ENCODE measurements around the gene BLACAT1. TPM values are rescaled to one million over a fixed set of nuclear protein-coding genes. Genes with fewer than 3 reads are reported as not detected.
A peak's percentile ranks its signal among the peaks of the same experiment; 100 is the strongest.

Gene BLACAT1
- total and polyA plus RNA-seq, 9 of the 15 experiments (the other 6 are each of a cell fraction or from before 2014, with no cell fraction given), result 0.10 to 5.9 (median 0.73) TPM

GRCh38 chr1:205440476-205441317 lies 15.1 kb downstream of the BLACAT1 start (continued):
- peak; percentile 74; the same call in 1 of the 2 replicates for TF ChIP-seq ATF3 (IDR thresholded peaks at IDR 0.05)
- no peak for TF ChIP-seq ATF3 (CRISPR knock-in tag; conservative IDR thresholded peaks at IDR 0.05)
- TF ChIP-seq PHF8 (IDR thresholded peaks at IDR 0.05; ENCODE audit: borderline replicate concordance, low read length), result peak; percentile 40; the same call in 1 of the 2 replicates
- no peak for TF ChIP-seq XRCC3 (IDR thresholded peaks at IDR 0.05)
- TF ChIP-seq NR4A1 (CRISPR knock-in tag; IDR thresholded peaks at IDR 0.05), result no peak
- no peak for TF ChIP-seq NR4A1 (tag; IDR thresholded peaks at IDR 0.05)
- TF ChIP-seq ZNF639 (CRISPR knock-in tag; conservative IDR thresholded peaks at IDR 0.05 in 1 of 2, IDR thresholded peaks at IDR 0.05 in 1 of 2), result 0 out of 4 replicates have a peak, but pooled peaks of 1 of the 2 experiments have one; percentile 36
- TF ChIP-seq L3MBTL2 (IDR thresholded peaks at IDR 0.05), result peak; percentile 37; the same call in 1 of the 2 replicates
- 0 out of 2 replicates have a peak, but pooled peaks have one; percentile 19 for TF ChIP-seq ZNF511 (CRISPR knock-in tag; IDR thresholded peaks at IDR 0.05)
- no peak for TF ChIP-seq EZH2 (IDR thresholded peaks at IDR 0.05; ENCODE audit: borderline replicate concordance, low read depth, low read length)
- TF ChIP-seq SRF (CRISPR knock-in tag; IDR thresholded peaks at IDR 0.05), result 0 out of 4 replicates have a peak, but pooled peaks of 1 of the 2 experiments have one; percentile 14
- no peak for TF ChIP-seq NR2C2 (CRISPR knock-in tag; IDR thresholded peaks at IDR 0.05)
- peak; percentile 30; the same call in 1 of the 2 replicates for TF ChIP-seq NR2C2 (tag; IDR thresholded peaks at IDR 0.05)
- no peak for TF ChIP-seq CTCFL (IDR thresholded peaks at IDR 0.05; ENCODE audit: borderline replicate concordance, insufficient read depth, low read depth, low read length, poor library complexity, severe bottlenecking)
- 0 out of 2 replicates have a peak, but pooled peaks have one; percentile 36 for TF ChIP-seq ETV5 (CRISPR knock-in tag; IDR thresholded peaks at IDR 0.05; ENCODE audit: low read depth)
- no peak for TF ChIP-seq CCAR2 (IDR thresholded peaks at IDR 0.05; ENCODE audit: low read depth, low read length)
- no peak for TF ChIP-seq LARP7 (IDR thresholded peaks at IDR 0.05)
- peak; percentile 85 for TF ChIP-seq ATF7 (IDR thresholded peaks at IDR 0.05)
- 0 out of 4 replicates have a peak, but pooled peaks of 1 of the 2 experiments have one; percentile 12 for TF ChIP-seq FOXA3 (CRISPR knock-in tag; conservative IDR thresholded peaks at IDR 0.05 in 1 of 2, IDR thresholded peaks at IDR 0.05 in 1 of 2)
- no peak for TF ChIP-seq CREBBP (IDR thresholded peaks at IDR 0.05; ENCODE audit: low read depth, low read length)
- peak; percentile 90 for TF ChIP-seq ZNF766 (CRISPR knock-in tag; conservative IDR thresholded peaks at IDR 0.05)
- 0 out of 2 replicates have a peak, but pooled peaks have one; percentile 22 for TF ChIP-seq ZNF263 (CRISPR knock-in tag; IDR thresholded peaks at IDR 0.05; ENCODE audit: borderline replicate concordance)
